ENCODE results near the gene SMIM24.
"Not testable (repeated sequence)": the region's sequence is repeated elsewhere in the genome, so short reads cannot be mapped to it uniquely, and the experiment has no call there.

The SMIM24 gene

GRCh38 chr19:3454656-3455392 is 25.5 kb downstream of the SMIM24 start:
- no peak for DNase-seq

- no peak for DNase-seq
These were observed 26.5 kb downstream of the SMIM24 start for GRCh38 chr19:3453840-3454239.

- DNase-seq = not testable (repeated sequence)
These were observed 27.4 kb downstream of the SMIM24 start for GRCh38 chr19:3452942-3453214.

- DNase-seq = no peak
These were observed 28.0 kb downstream of the SMIM24 start for GRCh38 chr19:3452171-3452941.

GRCh38 chr19:3451451-3451866 is 28.9 kb downstream of the SMIM24 start:
- no peak for DNase-seq

GRCh38 chr19:3450796-3451411 is 29.4 kb downstream of the SMIM24 start:
- no peak for DNase-seq

- no peak for DNase-seq
These were observed 31.6 kb downstream of the SMIM24 start for GRCh38 chr19:3448616-3449334.

GRCh38 chr19:3446657-3447056 is 33.7 kb downstream of the SMIM24 start:
- not testable (repeated sequence) for DNase-seq

- DNase-seq = no peak
These were observed 35.6 kb downstream of the SMIM24 start for GRCh38 chr19:3444695-3445234.

- peak; percentile 97 for DNase-seq
These were observed 36.3 kb downstream of the SMIM24 start for GRCh38 chr19:3443840-3444694.

- DNase-seq = peak; percentile 47
These were observed 37.7 kb downstream of the SMIM24 start for GRCh38 chr19:3442487-3443071.

GRCh38 chr19:3441986-3442329 is 38.4 kb downstream of the SMIM24 start:
- peak; percentile 61 for DNase-seq

- DNase-seq = peak; percentile 69
These were observed 39.0 kb downstream of the SMIM24 start for GRCh38 chr19:3441089-3441985.

- peak; percentile 51 for DNase-seq
These were observed 40.2 kb downstream of the SMIM24 start for GRCh38 chr19:3440082-3440481.

- DNase-seq = peak; percentile 98
These were observed 45.4 kb downstream of the SMIM24 start for GRCh38 chr19:3434630-3435553.

- no peak for DNase-seq
These were observed 46.4 kb downstream of the SMIM24 start for GRCh38 chr19:3433805-3434540.

- no peak for DNase-seq
These were observed 47.0 kb downstream of the SMIM24 start for GRCh38 chr19:3433313-3433712.

GRCh38 chr19:3431760-3432397 is 48.4 kb downstream of the SMIM24 start:
- no peak for DNase-seq

GRCh38 chr19:3430366-3430680 is 50.0 kb downstream of the SMIM24 start:
- DNase-seq = not testable (repeated sequence)

Data from NCI-H69 (cell line).